K562 (cell line): ENCODE data around the gene SNX10. TPM values are rescaled to one million over a fixed set of nuclear protein-coding genes. Genes with fewer than 3 reads are reported as not detected.

Experiments
- ATAC-seq: fragments of 200-7000 bp; cut with Tn5 transposase; 3 replicates; pipeline ENCODE4 v1.9.1; 2020; ENCODE audit warnings: moderate library complexity
- BruUV-seq: library from RNA; stranded (reverse); fragments of 400-500 nt; replicated peaks from 2 replicates; lab custom pipeline; 2021; lab: Mats Ljungman, UMichigan
- CTCF ChIA-PET: fragments of 300-600 bp; formaldehyde crosslinking; extraction: SDS; loops from one replicate; lab custom pipeline; 2021; ENCODE audit warnings: low intra/inter-chr PET ratio; lab: Yijun Ruan, JAX
- POLR2A ChIA-PET: fragments of 300-600, 350-650 bp; sonication (Branson Sonifier 250); formaldehyde crosslinking; extraction: SDS; loops from one replicate; lab custom pipeline; 2021; ENCODE audit warnings: antibody characterized with exemption, inconsistent platforms; lab: Yijun Ruan, JAX
- DNase-seq, 4 experiments: peaks; one replicate each; pipeline versions ENCODE4 v3.0.0 to v3.0.0-alpha.2; 2011 to 2018; ENCODE audit warnings: low spot score in 3 of 4, mixed read lengths in 3 of 4; ENCODE audit errors: extremely low read depth in 1 of 4
- FAIRE-seq: peaks from 2 replicates; lab custom pipeline; 2011; peaks lifted over from hg19 to GRCh38; lab: Jason Lieb, UNC
- H2AFZ ChIP-seq: 2 replicates; pipeline ENCODE4 v1.6.0; 2011; ENCODE audit warnings: low read depth, low read length, control low read depth, inconsistent platforms
- H3K27ac ChIP-seq: fragments of 200-600 bp; 3 replicates; pipeline ENCODE4 v1.8.0; 2011; ENCODE audit warnings: low read depth, mild to moderate bottlenecking, control low read depth, inconsistent platforms, low read length, moderate library complexity, mixed read lengths; ENCODE audit errors: extremely low read depth
- H3K27me3 ChIP-seq, 2 experiments: fragments of 300-600 bp in 1 of 2; 2 replicates in 1 of 2; 3 replicates in 1 of 2; pipeline versions ENCODE4 v1.6.0 to v1.8.0; 2011; ENCODE audit warnings: inconsistent platforms in 2 of 2, low read length in 2 of 2, mild to moderate bottlenecking in 1 of 2, mixed read lengths in 1 of 2, moderate library complexity in 1 of 2; ENCODE audit not compliant: control insufficient read depth in 2 of 2, insufficient read depth in 2 of 2
- H3K36me3 ChIP-seq: fragments of 300-600 bp; 3 replicates; pipeline ENCODE4 v1.8.0; 2011; ENCODE audit warnings: mild to moderate bottlenecking, low read length, inconsistent platforms; ENCODE audit not compliant: control insufficient read depth, insufficient read depth
- H3K4me1 ChIP-seq, 2 experiments: fragments of 200-600 bp in 1 of 2; replicated peaks in 1 of 2; 2 replicates in 1 of 2; 3 replicates in 1 of 2; pipeline versions ENCODE4 v1.5.1 to v1.8.0; 2011; ENCODE audit warnings: inconsistent platforms in 2 of 2, low read length in 2 of 2, mild to moderate bottlenecking in 1 of 2, mixed read lengths in 1 of 2, moderate library complexity in 1 of 2; ENCODE audit not compliant: control insufficient read depth in 2 of 2, insufficient read depth in 2 of 2
- H3K4me2 ChIP-seq: 2 replicates; pipeline ENCODE4 v1.6.1; 2011; ENCODE audit warnings: low read length, control low read depth, inconsistent platforms, mixed read lengths; ENCODE audit not compliant: insufficient read depth
- H3K4me3 ChIP-seq: fragments of 200-600 bp; sonication (generic), shearing (Covaris generic); 2 replicates; pipeline ENCODE4 v1.5.1; 2016; ENCODE audit warnings: control low read depth, inconsistent platforms
- H3K79me2 ChIP-seq: fragments of 200-600 bp; 3 replicates; pipeline ENCODE4 v1.8.0; 2011; ENCODE audit warnings: low read length, inconsistent platforms; ENCODE audit not compliant: control insufficient read depth, insufficient read depth
- H3K9ac ChIP-seq, 2 experiments: 2 replicates each; pipeline versions ENCODE4 v1.6.0 to v1.6.1; 2011; ENCODE audit warnings: low read depth in 2 of 2, low read length in 2 of 2, control low read depth in 1 of 2, inconsistent platforms in 1 of 2, mild to moderate bottlenecking in 1 of 2, mixed read lengths in 1 of 2; ENCODE audit not compliant: insufficient read depth in 1 of 2
- H3K9me1 ChIP-seq: one replicate; pipeline ENCODE4 v1.6.0; 2011; ENCODE audit warnings: inconsistent platforms, mild to moderate bottlenecking, low read length, moderate library complexity; ENCODE audit not compliant: control insufficient read depth, insufficient read depth
- H3K9me3 ChIP-seq: replicated peaks from 2 replicates; pipeline ENCODE4 v1.5.1; 2011; ENCODE audit warnings: low read depth, low read length, inconsistent platforms; ENCODE audit not compliant: control insufficient read depth, insufficient read depth
- H4K20me1 ChIP-seq: replicated peaks from 2 replicates; pipeline ENCODE4 v1.6.1; 2011; ENCODE audit warnings: low read length, inconsistent platforms, mixed read lengths; ENCODE audit not compliant: control insufficient read depth, insufficient read depth
- CBX5 ChIP-seq: IDR thresholded peaks from 2 replicates; pipeline ENCODE4 v1.6.1; 2014; ENCODE audit warnings: low read depth, borderline replicate concordance
- GTF2A2 ChIP-seq: IDR thresholded peaks from 2 replicates; pipeline ENCODE4 v1.6.1; 2016; ENCODE audit warnings: mild to moderate bottlenecking, missing genetic modification characterization, missing compliant biosample characterization
- KAT7 ChIP-seq: sonication (generic); formaldehyde crosslinking; IDR thresholded peaks from 2 replicates; pipeline ENCODE4 v1.8.0; 2022; ENCODE audit warnings: missing genetic modification reagents, mild to moderate bottlenecking, borderline replicate concordance
- PCBP2 ChIP-seq: fragments of 200-400 bp; formaldehyde crosslinking; IDR thresholded peaks from 2 replicates; pipeline ENCODE4 v1.6.1; 2018; ENCODE audit warnings: low read length, low read depth, mild to moderate bottlenecking, moderate library complexity; ENCODE audit not compliant: poor library complexity, severe bottlenecking
- PHF20 ChIP-seq: fragments of 450-650 bp; IDR thresholded peaks from 2 replicates; pipeline ENCODE4 v1.6.1; 2018; ENCODE audit not compliant: partially characterized antibody
- RBM39 ChIP-seq: fragments of 200-400 bp; formaldehyde crosslinking; optimal IDR thresholded peaks from 2 replicates; pipeline ENCODE3; 2018; ENCODE audit warnings: low read depth, low read length
- SIN3A ChIP-seq, 2 experiments: fragments of 150-350 bp in 1 of 2; IDR thresholded peaks; 2 replicates each; pipeline ENCODE4 v1.6.1; 2011 to 2016; ENCODE audit warnings: borderline replicate concordance in 2 of 2, low read depth in 2 of 2, low read length in 2 of 2, mild to moderate bottlenecking in 2 of 2, moderate library complexity in 2 of 2; ENCODE audit not compliant: control insufficient read depth in 1 of 2
- SMARCB1 ChIP-seq: IDR thresholded peaks from 2 replicates; pipeline ENCODE4 v1.6.1; 2011; ENCODE audit warnings: improper control_type of control experiment, low read depth; ENCODE audit not compliant: insufficient read length
- TAF15 ChIP-seq: fragments of 200-400 bp; formaldehyde crosslinking; IDR thresholded peaks from 2 replicates; pipeline ENCODE4 v1.6.1; 2017; ENCODE audit warnings: mild to moderate bottlenecking, low read depth, low read length, moderate library complexity
- TCF7 ChIP-seq: sonication (generic); IDR thresholded peaks from 2 replicates; pipeline ENCODE4 v1.6.1; 2016; ENCODE audit warnings: antibody characterized with exemption, borderline replicate concordance
- THRB ChIP-seq: fragments of 450-650 bp; formaldehyde crosslinking; conservative IDR thresholded peaks from 2 replicates; pipeline ENCODE4 v1.4.0; 2022; ENCODE audit warnings: mild to moderate bottlenecking, missing genetic modification characterization
- ZNF398 ChIP-seq: fragments of 250-450 bp; sonication (Bioruptor Pico); IDR thresholded peaks from 2 replicates; pipeline ENCODE4 v1.8.0; 2021; ENCODE audit warnings: moderate library complexity, mild to moderate bottlenecking, inconsistent platforms
- ZNF431 ChIP-seq: sonication (generic); formaldehyde crosslinking; IDR thresholded peaks from 2 replicates; pipeline ENCODE4 v1.8.0; 2022; ENCODE audit warnings: mild to moderate bottlenecking, missing genetic modification reagents
- WGBS: fragments of 100-300 bp; shearing (Covaris generic); methylation state at CpG from one replicate; pipeline ENCODE4 v1.1.6; 2016; ENCODE audit warnings: low coverage, mixed read lengths; ENCODE audit not compliant: insufficient coverage; ENCODE audit errors: missing lambda C conversion rate; 5-methylcytosine and 5-hydroxymethylcytosine counted together
- in situ Hi-C: fragments of 300-500 bp; cut with MboI; formaldehyde crosslinking; loops from 4 replicates; pipeline ENCODE4 v1.15.0; 2018; ENCODE audit warnings: inconsistent platforms, mixed read lengths
- intact Hi-C: fragments of 100-400 bp; cut with micrococcal nuclease; formaldehyde crosslinking; loops from 2 replicates; pipeline ENCODE4 v1.14.2; 2022
- polyA plus RNA-seq, 8 experiments: library from polyadenylated mRNA; depleted of rRNA in 4 of 8; stranded (reverse) in 5 of 8; unstranded in 3 of 8; fragments of >200 nt; fragmentation: Nextera tagmentation in 2 of 8; fragmentation: Illumina TruSeq in 1 of 8; extraction: Ambion mirVana in 2 of 8; extraction: Trizol in 1 of 8; gene quantifications; 2 replicates each; pipeline versions ENCODE4 v1.2.1 to v1.2.3, GENCODE V29; 2011 to 2014; ENCODE audit warnings: inconsistent platforms in 1 of 8, missing spikeins in 1 of 8
- total RNA-seq, 7 experiments: library from RNA; depleted of rRNA in 6 of 7; stranded (reverse); fragments of >200 nt in 6 of 7; fragmentation: Illumina TruSeq in 2 of 7; extraction: Trizol in 2 of 7; gene quantifications; 2 replicates each; pipeline versions ENCODE4 v1.2.1 to v1.2.3, GENCODE V29; 2011 to 2021; ENCODE audit warnings: low replicate concordance in 1 of 7

The SNX10 gene
- total and polyA plus RNA-seq, 9 of the 15 experiments (the other 6 are each of a cell fraction or from before 2014, with no cell fraction given), result 6.9 to 16.5 (median 11.5) TPM

GRCh38 chr7:26337232-26337865 lies 45.7 kb downstream of the SNX10 start:
- H3K9ac ChIP-seq, result no peak overlapping the region
- intact Hi-C loops, result no loop called here
- no peak for FAIRE-seq

GRCh38 chr7:26340476-26341018 lies 48.9 kb downstream of the SNX10 start:
- ChIA-PET CTCF (no interaction called here), POLR2A (interaction anchor here (1.3 kb wide), 1 partner anchor 140 kb away, joined by 3 read pairs; the partner anchor contains the start of gene HNRNPA2B1)
- no peaks in the 10 kb centered on the region for H3K79me2 ChIP-seq
- H3K4me1 ChIP-seq, result no peaks in the 10 kb centered on the region
- no peaks in the 10 kb centered on the region for H3K9me1 ChIP-seq
- no peak for FAIRE-seq
- H3K27me3 ChIP-seq, result no peaks in the 10 kb centered on the region
- no peaks in the 10 kb centered on the region for H4K20me1 ChIP-seq
- H3K27ac ChIP-seq, result no peak overlapping the region
- intact Hi-C loops (no loop called here), in situ Hi-C loops (no loop called here)
- H3K36me3 ChIP-seq, result no peaks in the 10 kb centered on the region
- H3K4me3 ChIP-seq, result no peak overlapping the region
- no peak for ATAC-seq
- 52% methylated on average over 6 of the region's 6 CpGs for WGBS
- no peak for DNase-seq
- no peak overlapping the region for H3K9ac ChIP-seq
- BruUV-seq, result no TSS peak
- H3K9me3 ChIP-seq, result no peaks in the 10 kb centered on the region; the same call in 1 of the 2 replicates
- H3K4me2 ChIP-seq, result no peak overlapping the region
- H2AFZ ChIP-seq, result no peak overlapping the region
- TF ChIP-seq TCF7 (0 out of 2 replicates have a peak, but pooled peaks have one; percentile 29), RBM39 (no peak), PCBP2 (no peak), TAF15 (no peak), ZNF431 (CRISPR knock-in tag) (no peak), ZNF398 (no peak), THRB (CRISPR knock-in tag) (no peak), GTF2A2 (no peak), SMARCB1 (no peak)

More at GRCh38 chr7:26337232-26337865, 45.7 kb downstream of the SNX10 start:
- Histone ChIP-seq H3K9me3 (no peaks in the 10 kb centered on the region), H3K4me3 (no peak overlapping the region), H3K4me1 (no peaks in the 10 kb centered on the region), H3K36me3 (no peaks in the 10 kb centered on the region), H3K4me2 (no peak overlapping the region), H4K20me1 (no peaks in the 10 kb centered on the region), H3K9me1 (no peaks in the 10 kb centered on the region), H3K27ac (no peak overlapping the region), H3K27me3 (no peaks in the 10 kb centered on the region), H3K79me2 (no peaks in the 10 kb centered on the region), H2AFZ (no peak overlapping the region)
- TF ChIP-seq TCF7 (no peak), KAT7 (CRISPR knock-in tag) (no peak), CBX5 (no peak), SIN3A (IDR thresholded peaks at IDR 0.05; ENCODE audit: borderline replicate concordance in 2 of 2, control insufficient read depth in 1 of 2, low read depth in 2 of 2, low read length in 2 of 2) (no peak), GTF2A2 (no peak), PHF20 (no peak)
- BruUV-seq, result no TSS peak
- ChIA-PET POLR2A (interaction anchor here (1.1 kb wide), 2 partner anchors 9 to 17 kb away, joined by 3 read pairs; no protein-coding TSS in a partner anchor), CTCF (interaction anchor here (0.7 kb wide), 1 partner anchor 332 kb away, joined by 3 read pairs; no protein-coding TSS in a partner anchor)
- ATAC-seq (no peak), DNase-seq (no peak)
- in situ Hi-C loops, result no loop called here
- 19% methylated on average over 2 of the region's 2 CpGs for WGBS
